Fibroblast of lung (primary cell): ENCODE data around the gene CXCL17. TPM values are rescaled to one million over a fixed set of nuclear protein-coding genes. Genes with fewer than 3 reads are reported as not detected.
A peak's percentile ranks its signal among the peaks of the same experiment; 100 is the strongest.

ENCODE experiments used
- DNase-seq, 2 donors: peaks; one replicate each; pipeline versions ENCODE4 v3.0.0 to v3.0.0-alpha.2; 2010; ENCODE audit warnings: low read depth in 2 of 2
- H2AFZ ChIP-seq: 2 replicates; pipeline ENCODE4 v1.5.1; 2012; ENCODE audit warnings: low read length, control low read depth, inconsistent platforms
- H3K27ac ChIP-seq: 2 replicates; pipeline ENCODE4 v1.5.1; 2011; ENCODE audit warnings: low read length, control low read depth; ENCODE audit not compliant: insufficient read depth
- H3K27me3 ChIP-seq: 2 replicates; pipeline ENCODE4 v1.5.1; 2011; ENCODE audit warnings: mild to moderate bottlenecking, low read length; ENCODE audit not compliant: control insufficient read depth, insufficient read depth
- H3K36me3 ChIP-seq: 2 replicates; pipeline ENCODE4 v1.5.1; 2011; ENCODE audit warnings: low read length; ENCODE audit not compliant: control insufficient read depth, insufficient read depth
- H3K4me1 ChIP-seq: 2 replicates; pipeline ENCODE4 v1.5.1; 2011; ENCODE audit warnings: low read length; ENCODE audit not compliant: control insufficient read depth, insufficient read depth; ENCODE audit errors: extremely low read depth
- H3K4me2 ChIP-seq: 2 replicates; pipeline ENCODE4 v1.5.1; 2011; ENCODE audit warnings: low read length, control low read depth; ENCODE audit not compliant: insufficient read depth; ENCODE audit errors: extremely low read depth
- H3K4me3 ChIP-seq, 4 experiments: fragments of 200-600 bp in 1 of 4; sonication (generic) in 1 of 4; replicated peaks in 1 of 4; 2 replicates each; pipeline ENCODE4 v1.5.1; 2011 to 2016; ENCODE audit warnings: low read length in 4 of 4, low read depth in 3 of 4, mild to moderate bottlenecking in 3 of 4, control low read depth in 2 of 4, inconsistent platforms in 1 of 4, mixed read lengths in 1 of 4; ENCODE audit not compliant: insufficient read depth in 1 of 4; ENCODE audit errors: control extremely low read depth in 1 of 4
- H3K79me2 ChIP-seq: 2 replicates; pipeline ENCODE4 v1.5.1; 2012; ENCODE audit warnings: mild to moderate bottlenecking, low read length, inconsistent platforms; ENCODE audit not compliant: control insufficient read depth, insufficient read depth
- H3K9ac ChIP-seq: 2 replicates; pipeline ENCODE4 v1.5.1; 2011; ENCODE audit warnings: mild to moderate bottlenecking, low read length, control low read depth; ENCODE audit not compliant: insufficient read depth
- H3K9me3 ChIP-seq: 2 replicates; pipeline ENCODE4 v1.5.1; 2012; ENCODE audit warnings: low read depth, low read length; ENCODE audit not compliant: control insufficient read depth, insufficient read depth
- H4K20me1 ChIP-seq: 2 replicates; pipeline ENCODE4 v1.5.1; 2011; ENCODE audit warnings: low read length; ENCODE audit not compliant: control insufficient read depth, insufficient read depth; ENCODE audit errors: extremely low read depth
- EZH2 ChIP-seq: IDR thresholded peaks from 2 replicates; pipeline ENCODE4 v1.5.1; 2012; ENCODE audit warnings: low read length, control low read depth, mild to moderate bottlenecking; ENCODE audit errors: missing control alignments
- polyA plus RNA-seq, 2 donors: library from polyadenylated mRNA; depleted of rRNA in 1 of 2; stranded (reverse) in 1 of 2; unstranded in 1 of 2; fragments of >200 nt; gene quantifications; 2 replicates each; pipeline ENCODE4 v1.2.1, GENCODE V29; 2011 to 2012; ENCODE audit warnings: missing spikeins in 1 of 2
- total RNA-seq: library from RNA; depleted of rRNA; stranded (reverse); fragments of >200 nt; gene quantifications from 2 replicates; pipeline ENCODE4 v1.2.1, GENCODE V29; 2014
- TF ChIP-seq, protein P1 (sequence below), 2 donors: IDR thresholded peaks in 1 of 2; conservative IDR thresholded peaks in 1 of 2; 1 replicate in 1 of 2; 2 replicates in 1 of 2; pipeline ENCODE4 v1.5.1; 2011 to 2012; ENCODE audit warnings: low read length in 2 of 2, control low read depth in 1 of 2, inconsistent platforms in 1 of 2, low read depth in 1 of 2, mild to moderate bottlenecking in 1 of 2

Gene CXCL17
- total and polyA plus RNA-seq, 2 donors (not counting 1 experiment from before 2014, with no cell fraction given), result not detected

DNA sequence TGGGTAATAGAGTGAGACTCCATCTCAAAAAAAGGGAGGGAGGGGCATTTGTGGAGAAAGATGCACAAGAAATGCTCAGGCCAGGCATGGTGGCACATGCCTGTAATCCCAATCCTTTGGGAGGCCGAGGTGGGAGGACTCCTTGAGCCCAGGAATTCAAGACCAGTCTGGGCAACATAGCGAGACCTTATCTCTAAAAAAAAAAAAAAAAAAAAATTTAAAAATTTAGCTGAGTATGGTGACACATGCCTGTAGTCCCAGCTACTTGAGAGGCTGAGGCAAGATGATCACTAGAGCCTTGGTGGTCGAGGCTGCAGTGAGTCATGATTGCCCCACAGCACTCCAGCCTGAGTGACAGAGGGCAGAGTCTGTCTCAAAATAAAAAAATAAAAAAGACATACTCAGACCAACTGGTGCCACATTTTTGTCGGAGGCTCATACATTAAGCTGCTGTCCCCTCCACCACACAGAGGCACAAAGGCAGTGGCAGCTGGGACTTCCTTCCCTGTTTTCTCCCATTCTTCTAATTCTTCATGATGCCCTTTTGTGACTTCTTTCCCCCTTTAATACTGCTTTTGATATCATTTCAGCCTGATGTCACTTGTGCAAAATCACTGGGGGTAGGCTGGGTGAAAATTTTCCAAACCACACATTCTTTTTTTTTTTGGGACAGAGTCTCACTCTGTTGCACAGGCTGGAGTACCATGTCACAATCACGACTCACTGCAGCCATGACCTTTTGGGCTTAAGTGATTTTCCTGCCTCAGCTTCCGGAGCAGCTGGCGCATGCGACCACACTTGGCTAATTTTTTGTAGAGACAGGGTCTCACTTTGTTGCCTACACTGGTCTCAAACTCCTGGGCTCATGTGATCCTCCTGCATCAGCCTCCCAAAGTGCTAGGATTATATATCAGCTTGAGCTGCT is 26.8 kb upstream of the CXCL17 start:
- Histone ChIP-seq H2AFZ (no peak overlapping the region), H3K9ac (no peak overlapping the region), H3K4me1 (no peaks in the 10 kb centered on the region), H3K4me3 (no peak overlapping the region), H3K27me3 (no peaks in the 10 kb centered on the region), H4K20me1 (no peaks in the 10 kb centered on the region), H3K79me2 (no peaks in the 10 kb centered on the region), H3K4me2 (no peak overlapping the region), H3K36me3 (no peaks in the 10 kb centered on the region), H3K27ac (no peak overlapping the region), H3K9me3 (no peaks in the 10 kb centered on the region)
- peak in 1 of 2 donors; percentile 5 for DNase-seq
- TF ChIP-seq, protein P1, sequence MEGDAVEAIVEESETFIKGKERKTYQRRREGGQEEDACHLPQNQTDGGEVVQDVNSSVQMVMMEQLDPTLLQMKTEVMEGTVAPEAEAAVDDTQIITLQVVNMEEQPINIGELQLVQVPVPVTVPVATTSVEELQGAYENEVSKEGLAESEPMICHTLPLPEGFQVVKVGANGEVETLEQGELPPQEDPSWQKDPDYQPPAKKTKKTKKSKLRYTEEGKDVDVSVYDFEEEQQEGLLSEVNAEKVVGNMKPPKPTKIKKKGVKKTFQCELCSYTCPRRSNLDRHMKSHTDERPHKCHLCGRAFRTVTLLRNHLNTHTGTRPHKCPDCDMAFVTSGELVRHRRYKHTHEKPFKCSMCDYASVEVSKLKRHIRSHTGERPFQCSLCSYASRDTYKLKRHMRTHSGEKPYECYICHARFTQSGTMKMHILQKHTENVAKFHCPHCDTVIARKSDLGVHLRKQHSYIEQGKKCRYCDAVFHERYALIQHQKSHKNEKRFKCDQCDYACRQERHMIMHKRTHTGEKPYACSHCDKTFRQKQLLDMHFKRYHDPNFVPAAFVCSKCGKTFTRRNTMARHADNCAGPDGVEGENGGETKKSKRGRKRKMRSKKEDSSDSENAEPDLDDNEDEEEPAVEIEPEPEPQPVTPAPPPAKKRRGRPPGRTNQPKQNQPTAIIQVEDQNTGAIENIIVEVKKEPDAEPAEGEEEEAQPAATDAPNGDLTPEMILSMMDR (conservative IDR thresholded peaks at IDR 0.05 in 1 of 2, IDR thresholded peaks at IDR 0.05 in 1 of 2; ENCODE audit: low read depth in 1 of 2, low read length in 2 of 2), result no peak
- TF ChIP-seq EZH2, result no peak

DNA sequence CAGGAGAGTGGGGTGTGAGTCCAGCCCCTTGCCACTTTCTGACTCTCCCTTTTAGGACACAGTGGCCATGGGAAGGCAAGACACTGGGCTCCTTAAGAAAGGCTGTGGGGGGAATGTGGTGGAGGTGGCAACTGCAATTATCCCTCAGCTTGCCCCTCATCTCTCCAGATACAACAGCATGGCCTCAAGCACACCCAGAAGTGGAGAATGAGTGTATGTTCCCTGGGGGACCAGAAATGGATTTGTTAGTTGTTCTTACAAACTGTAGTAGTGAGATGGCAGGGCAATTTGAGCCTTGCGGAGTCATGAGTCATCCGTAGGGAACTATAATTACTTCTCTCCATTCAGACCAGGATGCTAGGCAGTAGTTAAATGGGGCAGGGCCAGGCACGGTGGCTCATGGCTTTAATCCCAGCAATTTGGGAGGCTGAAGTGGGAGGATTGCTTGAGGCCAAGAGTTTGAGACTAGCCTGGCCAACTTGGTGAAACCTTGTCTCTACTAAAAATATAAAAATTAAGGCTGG is 25.6 kb upstream of the CXCL17 start:
- H3K36me3 ChIP-seq, result no peaks in the 10 kb centered on the region
- no peak overlapping the region for H2AFZ ChIP-seq
- H3K79me2 ChIP-seq, result no peaks in the 10 kb centered on the region
- H3K9ac ChIP-seq, result no peak overlapping the region
- no peaks in the 10 kb centered on the region for H3K27me3 ChIP-seq
- H4K20me1 ChIP-seq, result no peaks in the 10 kb centered on the region
- peak; percentile 57 to 62 for DNase-seq
- H3K4me3 ChIP-seq, result no peak overlapping the region
- no peaks in the 10 kb centered on the region for H3K4me1 ChIP-seq
- H3K4me2 ChIP-seq, result no peak overlapping the region
- TF ChIP-seq, protein P1 (conservative IDR thresholded peaks at IDR 0.05 in 1 of 2, IDR thresholded peaks at IDR 0.05 in 1 of 2; ENCODE audit: low read depth in 1 of 2, low read length in 2 of 2), result no peak
- no peak for TF ChIP-seq EZH2
- H3K9me3 ChIP-seq, result no peaks in the 10 kb centered on the region
- no peak overlapping the region for H3K27ac ChIP-seq

DNA sequence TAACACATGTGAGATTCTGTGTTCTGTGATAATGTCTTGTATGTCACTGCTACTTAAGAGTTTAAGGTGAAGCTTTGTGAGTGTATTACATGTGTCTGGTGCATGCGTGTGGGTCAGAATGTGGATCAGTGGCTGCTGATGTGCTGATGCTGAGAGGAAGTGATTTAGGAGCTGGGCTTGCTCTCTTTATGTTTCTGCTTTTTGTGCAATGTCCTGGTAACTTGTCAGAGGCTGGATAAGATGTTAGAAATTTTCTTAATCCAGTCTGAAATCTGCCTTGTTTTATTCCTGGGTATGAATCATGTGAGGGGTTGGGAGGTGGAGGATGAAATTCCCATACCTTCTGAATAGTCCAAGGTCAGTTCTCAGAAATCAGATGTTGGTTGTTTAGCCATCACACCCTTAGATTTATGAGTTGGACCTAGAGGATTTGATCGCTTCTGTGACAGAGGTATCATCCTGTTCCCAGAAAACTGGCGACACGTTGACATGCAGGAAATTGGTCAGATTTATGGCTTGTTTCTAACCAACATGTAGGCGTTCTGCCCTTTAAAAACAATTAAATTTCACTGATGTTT is 24.5 kb upstream of the CXCL17 start:
- TF ChIP-seq EZH2, result no peak
- TF ChIP-seq, protein P1 (conservative IDR thresholded peaks at IDR 0.05 in 1 of 2, IDR thresholded peaks at IDR 0.05 in 1 of 2; ENCODE audit: low read depth in 1 of 2, low read length in 2 of 2), result no peak
- no peak overlapping the region for H3K27ac ChIP-seq
- H3K9ac ChIP-seq, result no peak overlapping the region
- H3K4me3 ChIP-seq, result no peak overlapping the region
- no peaks in the 10 kb centered on the region for H3K79me2 ChIP-seq
- no peak for DNase-seq
- no peaks in the 10 kb centered on the region for H4K20me1 ChIP-seq
- no peaks in the 10 kb centered on the region for H3K36me3 ChIP-seq
- H3K27me3 ChIP-seq, result no peaks in the 10 kb centered on the region
- H3K9me3 ChIP-seq, result no peaks in the 10 kb centered on the region
- no peak overlapping the region for H3K4me2 ChIP-seq
- H2AFZ ChIP-seq, result no peak overlapping the region
- no peaks in the 10 kb centered on the region for H3K4me1 ChIP-seq
